Stimulated activated CD4-positive, alpha-beta T cell treated with anti-CD3 and anti-CD28 coated beads, Interleukin-4, amount 100 ng/mL, for 1 hour (primary cell): ENCODE results near the gene CACNA1A.
"Not testable (repeated sequence)": the region's sequence is repeated elsewhere in the genome, so short reads cannot be mapped to it uniquely, and the experiment has no call there.

Experiments
- DNase-seq: peaks from one replicate; pipeline ENCODE4 v3.0.0-alpha.2; 2020

The CACNA1A gene

DNA sequence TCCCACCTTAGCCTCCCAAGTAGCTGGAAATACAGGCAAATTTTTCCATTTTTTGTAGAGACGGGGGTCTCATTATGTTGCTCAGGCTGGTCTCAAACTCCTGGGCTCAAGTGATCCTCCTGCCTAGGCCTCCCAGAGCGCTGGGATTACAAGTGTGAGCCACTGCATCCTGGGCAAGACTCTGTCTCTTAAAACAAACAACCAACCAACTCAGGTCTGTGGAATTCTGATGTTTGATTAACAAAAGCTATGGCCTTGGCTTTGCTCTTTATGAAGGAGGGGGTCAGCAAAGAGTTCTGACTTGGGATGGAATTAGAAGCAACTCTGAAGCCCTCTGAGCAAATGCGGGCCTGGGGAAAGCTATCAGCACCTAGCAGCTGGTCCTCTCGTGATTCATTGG, 238.4 kb downstream of the CACNA1A start:
- DNase-seq = no peak

DNA sequence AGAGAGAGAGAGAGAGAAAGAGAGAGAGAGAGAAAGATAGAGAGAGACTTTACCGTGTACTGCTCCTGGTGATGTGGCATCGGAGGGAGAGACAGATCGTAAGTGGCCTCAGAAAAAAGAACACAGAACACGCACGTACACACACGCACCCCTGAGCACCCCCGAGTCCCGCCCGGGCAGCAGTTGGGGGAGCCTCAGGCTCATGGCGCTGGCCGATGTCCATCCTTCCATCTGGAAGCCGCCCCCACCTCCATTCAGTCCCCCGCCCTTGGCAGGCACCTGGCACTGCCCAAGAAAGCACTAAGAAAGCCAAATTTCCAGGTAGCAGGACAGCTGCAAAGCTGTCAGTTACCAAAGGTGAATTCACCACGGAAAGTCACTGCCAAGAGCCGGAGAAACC, 239.1 kb downstream of the CACNA1A start:
- no peak for DNase-seq

DNA sequence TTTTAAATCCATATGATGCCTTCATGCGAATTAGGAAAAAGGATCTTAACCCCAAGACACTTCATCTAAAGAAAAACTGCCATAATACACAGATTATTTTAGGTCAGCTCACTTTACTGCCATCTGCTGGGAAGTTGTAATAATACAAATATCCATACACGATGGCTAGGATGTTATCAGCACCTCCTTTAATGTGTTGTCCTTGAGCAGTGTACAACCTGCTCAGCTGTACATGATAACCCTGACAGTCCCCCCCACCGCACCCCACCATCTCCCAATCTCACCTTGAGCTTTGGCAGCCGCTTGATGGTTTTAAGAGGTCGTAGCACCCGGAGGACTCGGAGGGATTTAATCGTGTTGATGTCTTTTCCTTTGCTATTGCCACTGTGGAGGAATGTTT, 243.8 kb downstream of the CACNA1A start:
- DNase-seq = no peak

DNA sequence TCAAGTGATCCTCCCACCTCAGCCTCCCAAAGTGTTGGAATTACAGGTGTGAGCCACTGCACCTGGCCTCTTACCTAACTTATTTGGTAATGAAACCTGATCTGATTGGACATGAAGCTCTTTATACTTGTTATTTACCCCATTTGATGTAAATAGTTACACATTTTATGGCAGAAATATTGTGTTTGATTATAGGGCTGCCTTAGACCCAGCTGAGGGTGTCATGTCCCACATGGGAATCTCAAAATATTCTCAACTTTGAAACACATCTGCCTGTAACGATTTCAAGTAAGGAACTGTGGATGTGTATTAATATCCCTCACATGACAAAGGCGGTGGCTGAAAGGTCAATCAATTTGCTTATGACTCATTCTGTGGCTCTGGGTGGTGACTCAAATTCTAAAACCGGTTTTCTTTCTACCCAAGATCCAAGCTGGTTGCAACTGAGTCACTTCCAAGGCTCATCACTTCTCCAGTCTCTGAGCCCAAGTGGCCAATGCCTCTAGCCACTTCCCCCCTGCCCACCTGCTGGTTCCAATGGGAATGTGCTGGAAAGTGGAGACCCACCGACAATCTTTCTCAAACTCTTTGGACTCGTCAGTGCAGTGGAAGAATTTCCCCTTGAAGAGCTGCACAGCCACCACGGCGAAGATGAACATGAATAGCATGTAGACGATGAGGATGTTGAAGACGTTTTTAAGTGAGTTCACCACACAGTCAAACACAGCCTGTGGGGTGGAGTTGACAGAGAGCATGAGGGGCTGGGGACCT, 245.2 kb downstream of the CACNA1A start:
- no peak for DNase-seq

DNA sequence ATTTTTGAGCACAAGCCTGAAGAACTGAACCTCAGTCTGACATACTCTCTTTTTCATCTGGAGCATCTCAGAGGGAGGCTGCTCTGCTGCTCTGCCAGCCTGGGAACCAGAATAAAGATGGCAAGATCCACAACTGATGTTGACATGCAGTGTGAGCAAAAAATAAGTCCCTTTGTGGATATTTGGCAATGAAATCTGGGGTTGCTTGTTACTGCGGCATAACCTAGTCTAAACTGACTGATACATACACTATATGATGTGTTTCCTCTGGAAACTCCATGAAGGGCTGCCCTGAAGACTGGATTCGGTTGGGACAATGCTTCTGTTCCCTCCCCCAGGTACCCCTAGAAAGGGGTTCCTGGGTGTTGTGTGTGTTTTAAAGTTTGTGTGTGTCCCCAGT, 249.4 kb downstream of the CACNA1A start:
- no peak for DNase-seq

DNA sequence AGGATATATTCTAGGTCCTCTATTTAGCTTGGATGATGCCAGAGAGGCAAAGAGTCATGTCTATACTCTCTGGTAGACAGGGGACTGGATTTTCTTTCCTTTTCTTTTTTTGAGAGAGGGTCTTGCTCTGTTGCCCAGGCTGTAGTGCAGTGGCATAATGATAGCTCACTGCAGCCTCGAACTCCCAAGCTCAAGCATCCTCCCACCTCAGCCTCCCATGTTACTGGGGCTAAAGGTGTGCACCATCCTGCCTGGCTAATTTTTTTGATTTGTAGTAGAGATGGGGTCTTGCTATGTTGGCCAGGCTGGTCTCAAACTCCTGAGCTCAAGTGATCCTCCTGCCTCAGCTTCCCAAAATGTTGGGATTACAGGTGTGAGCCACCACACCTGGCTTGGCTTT, 249.9 kb downstream of the CACNA1A start:
- not testable (repeated sequence) for DNase-seq

DNA sequence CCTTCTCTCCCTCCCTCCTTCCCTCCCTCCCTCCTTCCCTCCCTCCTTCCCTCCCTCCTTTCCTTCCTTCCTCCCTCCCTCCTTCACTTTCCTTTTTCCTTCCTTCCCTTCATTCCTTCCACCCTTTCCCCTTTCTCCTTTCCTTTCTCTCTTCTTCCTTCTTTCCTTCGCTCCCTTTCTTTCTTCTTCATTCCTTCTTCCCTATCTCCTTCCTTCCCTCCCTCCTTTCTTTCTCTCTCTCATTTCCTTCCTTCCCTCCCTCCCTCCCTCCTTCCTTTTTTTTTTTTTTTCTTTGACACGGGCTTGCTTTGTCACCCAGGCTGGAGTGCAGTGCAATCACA, 250.6 kb downstream of the CACNA1A start:
- DNase-seq = no peak

DNA sequence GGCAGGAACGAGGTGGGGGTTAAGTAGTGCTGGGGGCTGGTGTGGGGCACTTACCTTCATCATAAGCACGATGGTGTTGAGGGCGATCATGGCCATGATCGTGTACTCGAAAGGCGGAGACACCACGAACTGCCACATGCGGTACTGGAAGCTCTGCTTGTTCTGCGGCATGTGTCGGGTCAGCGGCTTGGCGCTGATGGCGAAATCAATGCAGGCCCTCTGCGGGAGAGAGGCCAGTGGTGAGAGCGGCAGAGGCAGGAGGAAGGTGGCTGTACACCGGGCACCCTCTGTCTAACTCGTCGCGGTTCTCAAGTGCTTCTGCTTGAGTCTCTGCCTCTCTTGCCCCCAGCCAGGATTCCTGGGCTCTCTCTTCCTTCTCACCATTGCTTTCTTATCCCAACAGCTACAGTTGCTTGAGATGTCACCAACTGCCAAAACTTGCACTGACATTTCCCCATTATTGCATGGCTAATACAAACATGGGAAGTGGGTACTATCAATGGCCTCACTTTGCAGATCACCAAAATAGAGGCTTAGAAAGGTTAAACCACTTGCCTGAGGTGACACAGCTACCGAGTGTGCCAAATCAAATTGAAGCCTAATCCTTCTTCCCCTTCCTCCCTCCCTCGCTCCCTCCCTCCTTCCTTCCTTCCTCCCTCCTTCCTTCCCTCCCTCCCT, 251.1 kb downstream of the CACNA1A start:
- no peak for DNase-seq

DNA sequence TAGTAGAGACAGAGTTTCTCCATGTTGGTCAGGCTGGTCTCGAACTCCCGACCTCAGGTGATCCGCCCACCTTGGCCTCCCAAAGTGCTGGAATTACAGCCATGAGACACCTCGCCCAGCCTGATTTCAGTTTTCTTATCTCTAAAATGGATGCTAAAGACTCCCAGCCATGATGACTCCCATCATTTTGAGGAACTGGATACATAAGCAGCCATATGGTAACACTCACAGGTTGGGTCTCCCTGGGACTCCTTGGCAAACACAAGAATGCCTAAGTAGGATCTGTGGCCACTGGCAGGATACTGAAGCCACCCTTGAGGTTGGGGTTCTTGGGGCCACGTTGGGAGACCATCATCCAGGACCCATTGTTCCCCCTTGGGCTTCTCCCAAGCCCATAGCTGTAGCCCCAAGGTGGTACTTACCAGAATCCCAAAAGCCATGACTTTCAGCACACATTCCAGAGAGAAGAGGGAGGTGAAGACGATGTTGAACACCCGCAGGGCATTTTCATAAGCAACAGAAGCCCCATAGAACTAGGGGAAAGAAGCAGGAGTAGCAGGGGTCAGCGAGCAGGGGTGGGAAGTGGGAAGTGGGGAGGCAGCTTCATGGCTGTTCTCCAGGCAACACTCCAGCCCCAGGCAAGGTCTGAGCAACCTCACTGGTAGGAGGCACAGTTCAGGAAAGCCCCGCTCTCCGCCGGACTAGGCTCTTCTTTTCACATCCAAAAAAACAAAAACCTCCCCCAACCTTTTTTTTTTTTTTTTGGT, 253.5 kb downstream of the CACNA1A start:
- no peak for DNase-seq

DNA sequence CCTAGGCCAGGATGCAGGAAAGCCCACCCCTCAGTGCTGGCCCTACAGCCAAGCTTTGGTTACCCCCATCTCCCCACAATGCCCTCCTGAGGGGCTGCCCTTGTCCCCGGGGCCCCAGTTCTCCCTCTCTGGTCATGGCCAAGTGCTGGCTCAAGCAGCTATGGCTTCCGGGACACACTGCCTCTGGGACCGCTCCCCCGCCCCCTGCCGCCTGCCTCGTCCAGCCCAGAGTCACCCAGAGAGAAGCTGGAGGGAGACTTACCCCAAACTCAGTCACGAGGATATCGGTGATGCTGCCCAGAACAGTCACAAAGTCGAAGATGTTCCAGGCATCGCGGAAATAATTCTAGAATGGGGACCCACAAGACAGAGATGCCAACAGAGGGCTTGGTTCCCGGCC, 261.4 kb downstream of the CACNA1A start:
- no peak for DNase-seq

DNA sequence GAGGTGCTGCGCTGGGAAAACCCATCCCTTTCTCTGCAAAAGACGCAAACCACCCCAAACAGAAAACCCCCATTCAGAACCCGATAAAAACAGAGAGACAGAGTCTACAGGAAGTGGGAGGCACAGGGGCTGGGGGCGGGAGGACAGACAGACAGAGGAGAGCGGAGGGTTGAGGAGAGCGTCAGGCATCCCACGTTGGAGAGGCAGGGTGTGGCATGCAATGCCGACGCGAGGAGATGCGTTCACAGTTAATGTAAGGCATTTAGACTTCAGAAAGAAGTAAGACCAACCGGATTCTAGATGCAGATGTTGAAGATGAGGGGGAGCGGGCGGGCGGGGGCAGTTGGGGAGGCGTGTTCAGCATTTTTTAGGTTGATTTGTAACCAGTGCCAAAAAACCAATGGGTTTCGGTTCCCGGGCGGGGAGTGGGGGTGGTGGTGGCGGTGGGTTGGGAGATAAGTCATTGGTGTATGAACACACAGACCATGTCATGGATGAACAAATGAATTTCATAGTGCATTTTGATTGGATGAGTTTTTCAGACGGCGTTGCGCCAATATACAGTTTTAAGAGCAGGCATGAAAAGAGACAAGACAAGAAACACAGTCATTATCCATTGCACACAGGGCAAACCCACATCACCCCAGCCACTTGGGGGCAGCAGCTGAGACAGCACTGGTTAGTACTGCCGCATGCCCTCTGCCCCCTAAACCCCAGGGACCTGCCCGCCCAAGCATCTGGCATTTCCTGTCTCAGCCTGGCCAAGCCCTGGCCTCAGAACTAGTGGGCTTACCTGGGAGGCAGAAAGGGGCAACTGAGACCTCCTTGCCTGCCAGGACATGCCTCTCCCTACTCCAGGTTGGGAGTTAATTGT, 264.8 kb downstream of the CACNA1A start:
- DNase-seq = peak; percentile 21

DNA sequence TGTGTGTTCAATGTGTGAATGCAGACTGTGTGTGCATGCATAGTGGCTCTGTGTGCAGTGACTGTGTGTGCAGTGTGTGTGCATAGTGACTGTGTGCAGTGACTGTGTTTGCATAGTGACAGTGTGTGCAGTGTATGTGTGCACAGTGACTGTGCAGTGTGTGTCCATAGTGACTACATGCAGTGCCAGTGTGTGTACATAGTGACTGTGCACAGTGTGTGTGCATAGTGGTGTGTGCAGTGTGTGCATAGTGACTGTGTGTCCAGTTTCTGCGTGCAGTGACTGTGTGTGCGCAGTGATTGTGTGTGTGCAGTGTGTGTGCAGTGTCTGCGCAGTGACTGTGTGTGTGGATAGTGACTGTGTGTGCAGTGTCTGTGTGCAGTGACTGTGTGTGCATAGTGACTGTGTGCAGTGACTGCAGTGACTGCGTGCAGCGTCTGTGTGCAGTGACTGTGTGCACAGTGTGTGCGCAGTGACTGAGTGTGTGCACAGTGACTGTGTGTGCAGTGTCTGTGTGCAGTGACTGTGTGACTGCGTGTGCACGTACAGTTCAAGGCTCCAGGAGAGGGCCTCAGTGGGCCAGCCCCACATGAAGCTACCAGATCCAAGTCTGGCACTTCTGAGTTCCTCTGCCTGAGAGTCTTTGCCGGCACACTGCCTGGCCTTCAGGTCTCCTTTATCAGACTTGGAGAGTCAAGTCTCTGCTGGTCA, 265.8 kb downstream of the CACNA1A start:
- DNase-seq = no peak

DNA sequence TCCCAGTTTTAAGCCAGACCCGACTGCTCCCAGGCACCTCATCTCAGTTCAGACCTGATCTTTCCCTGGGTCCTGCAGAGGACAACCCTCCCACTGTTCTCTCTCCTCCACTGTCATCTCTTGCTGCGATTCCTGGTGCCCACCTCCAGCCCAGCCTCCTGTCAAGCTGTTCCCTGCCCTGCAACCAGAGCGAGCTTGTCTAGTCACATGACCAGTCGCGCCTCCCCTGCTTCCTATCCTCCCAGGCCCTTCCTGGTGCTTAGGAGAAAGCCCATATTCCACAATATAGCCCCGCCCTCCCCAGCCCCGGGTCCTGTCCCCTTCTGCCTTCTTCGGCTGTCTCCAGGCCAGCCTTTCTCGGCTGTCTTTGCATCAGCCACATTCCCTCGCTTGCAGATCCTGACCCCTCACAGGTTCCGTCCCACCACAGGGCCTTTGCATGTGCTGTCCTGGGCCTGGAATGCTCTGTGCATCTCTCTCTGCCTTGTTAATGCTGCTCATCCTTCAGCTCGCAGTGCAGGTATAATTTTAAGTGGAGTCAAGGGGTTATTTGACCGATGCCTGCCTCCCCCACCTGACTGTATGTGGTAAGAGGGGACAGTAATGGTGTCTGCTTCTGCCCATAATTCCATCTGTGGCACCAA, 267.3 kb downstream of the CACNA1A start:
- DNase-seq = no peak

DNA sequence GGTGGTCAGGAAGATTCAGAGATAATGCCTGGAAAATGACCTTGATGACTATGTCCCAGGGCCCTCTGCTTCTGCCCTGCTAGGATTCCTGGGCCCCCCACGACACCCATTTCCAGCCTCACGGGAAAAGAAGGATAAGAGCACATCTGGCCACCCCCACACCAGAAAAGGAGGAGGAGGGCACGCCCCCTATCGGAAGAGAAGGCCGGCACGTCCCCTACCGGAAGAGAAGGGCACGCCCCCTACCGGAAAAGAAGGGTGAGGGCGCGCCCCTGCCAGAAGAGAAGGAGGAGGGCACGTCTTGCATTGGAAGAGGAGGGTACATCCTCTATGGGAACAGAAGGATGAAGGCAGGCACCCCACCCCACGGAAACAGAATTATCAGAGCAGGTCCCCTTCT, 271.8 kb downstream of the CACNA1A start:
- peak; percentile 63 for DNase-seq

DNA sequence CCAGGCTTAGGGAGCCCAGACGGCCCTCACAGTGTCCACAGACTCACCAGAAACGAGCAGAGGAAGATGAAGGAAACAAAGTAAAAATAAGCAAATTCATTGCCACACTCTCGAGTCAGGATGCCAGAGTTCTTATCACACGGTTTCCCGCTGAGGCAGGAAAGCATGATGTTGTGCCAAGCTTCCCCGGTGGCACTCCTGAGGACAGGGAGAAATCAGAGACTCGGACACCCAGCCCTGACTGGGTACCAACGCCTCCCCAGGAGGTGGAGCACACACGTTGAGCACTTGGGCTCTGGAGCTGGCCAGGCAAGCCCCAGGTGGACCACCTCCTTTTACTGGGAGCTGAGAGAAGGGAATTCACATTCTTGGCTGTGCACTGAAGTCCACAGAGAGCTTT, 274.6 kb downstream of the CACNA1A start:
- DNase-seq = no peak

DNA sequence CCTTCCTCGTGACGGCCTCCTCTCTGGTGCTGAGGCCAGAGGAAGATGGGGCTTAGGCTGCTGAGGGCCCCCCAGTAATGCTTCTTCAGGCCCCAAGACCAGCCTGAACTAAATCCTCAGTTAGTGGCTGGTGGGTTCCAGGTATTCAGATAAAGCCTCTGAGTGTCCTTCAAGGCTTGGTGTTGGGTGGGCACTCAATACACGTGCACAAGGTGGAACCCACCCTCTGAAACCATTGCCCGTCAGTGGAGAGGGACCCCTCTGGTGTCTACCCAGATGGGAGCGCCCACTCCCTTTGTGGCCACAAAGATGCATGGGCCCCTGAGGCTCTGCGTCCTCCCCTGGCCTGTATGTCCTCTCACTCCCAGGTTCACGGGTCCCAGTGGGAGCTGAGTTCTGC, 277.0 kb downstream of the CACNA1A start:
- no peak for DNase-seq

DNA sequence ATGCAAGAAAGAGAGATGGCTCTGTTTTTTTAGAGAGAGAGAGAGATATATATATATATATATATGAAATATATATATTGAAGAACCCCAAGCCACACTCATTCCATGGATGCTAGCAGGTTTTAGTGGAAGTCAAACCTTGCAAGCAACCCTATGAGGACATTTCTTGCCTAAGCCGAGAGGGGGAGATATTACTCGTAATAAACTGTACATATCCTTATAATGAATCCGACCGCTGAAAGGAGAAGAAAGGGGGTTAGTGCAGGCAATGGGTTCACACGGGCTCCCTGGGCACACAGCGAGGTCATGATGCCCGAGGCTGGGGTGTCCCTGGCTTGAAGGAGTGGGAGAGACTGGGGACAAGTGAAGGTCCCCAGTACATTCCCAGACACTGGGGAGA, 277.7 kb downstream of the CACNA1A start:
- no peak for DNase-seq

DNA sequence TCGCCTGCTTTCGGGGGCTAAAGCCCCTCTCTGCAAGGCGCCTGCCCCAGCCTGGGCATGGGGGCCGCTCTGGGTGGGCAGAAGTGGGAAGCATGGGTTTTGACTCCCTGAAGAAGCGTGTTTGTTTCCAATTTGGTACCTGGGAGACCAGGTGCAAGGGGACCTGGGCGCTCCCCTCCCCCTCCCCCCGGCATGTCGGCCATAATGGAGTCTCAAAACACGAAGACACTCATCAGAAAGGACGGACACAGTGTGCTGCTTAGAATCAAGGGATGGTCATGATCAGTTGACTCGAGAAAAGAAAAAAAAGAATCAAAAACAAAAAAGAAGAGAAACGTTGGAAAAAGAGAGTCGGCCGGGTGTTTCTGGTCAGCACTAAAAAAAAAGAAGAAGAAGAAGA, 279.3 kb downstream of the CACNA1A start:
- no peak for DNase-seq

DNA sequence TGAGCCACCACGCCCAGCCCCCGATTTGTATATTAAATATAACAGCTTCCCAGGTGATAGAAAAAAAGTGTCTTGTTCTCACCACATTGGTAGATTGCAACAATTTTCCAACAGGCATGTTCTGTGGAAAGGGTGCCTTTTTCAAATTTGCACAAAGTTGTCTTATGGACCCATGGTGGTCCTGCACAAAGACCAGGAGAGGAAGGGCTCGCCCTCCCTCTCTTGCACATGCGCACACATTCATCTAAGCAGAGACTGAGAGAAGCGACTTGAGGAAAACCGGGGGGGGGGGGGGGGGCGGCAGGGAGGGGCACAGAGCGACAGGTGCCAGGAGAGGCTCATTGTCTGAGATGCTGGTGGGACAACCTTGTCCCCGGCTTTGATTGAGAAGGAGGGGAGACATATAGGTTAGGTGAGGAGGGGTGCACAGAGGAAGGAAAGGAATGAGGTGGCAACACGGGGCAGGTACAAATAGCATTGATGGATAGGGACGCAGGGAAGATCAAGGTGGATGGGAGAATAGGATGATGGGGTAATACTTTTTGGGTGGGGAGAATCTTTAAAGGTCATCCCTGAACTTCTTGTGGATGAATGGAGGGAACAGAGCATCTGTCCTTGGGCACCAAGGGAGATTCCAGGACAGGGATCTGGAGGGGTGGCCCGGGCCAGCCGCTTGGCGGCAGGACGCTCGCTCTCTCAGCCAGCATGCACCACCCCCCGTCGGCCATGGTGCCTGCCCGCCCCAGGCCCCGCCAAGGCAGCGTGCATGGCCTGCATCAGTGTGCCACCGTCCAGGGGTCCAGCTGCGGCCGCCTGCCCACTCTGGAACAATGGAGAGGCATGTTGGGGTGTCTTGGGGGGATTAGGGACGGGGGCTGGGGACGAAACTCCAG, 280.1 kb downstream of the CACNA1A start:
- no peak for DNase-seq

DNA sequence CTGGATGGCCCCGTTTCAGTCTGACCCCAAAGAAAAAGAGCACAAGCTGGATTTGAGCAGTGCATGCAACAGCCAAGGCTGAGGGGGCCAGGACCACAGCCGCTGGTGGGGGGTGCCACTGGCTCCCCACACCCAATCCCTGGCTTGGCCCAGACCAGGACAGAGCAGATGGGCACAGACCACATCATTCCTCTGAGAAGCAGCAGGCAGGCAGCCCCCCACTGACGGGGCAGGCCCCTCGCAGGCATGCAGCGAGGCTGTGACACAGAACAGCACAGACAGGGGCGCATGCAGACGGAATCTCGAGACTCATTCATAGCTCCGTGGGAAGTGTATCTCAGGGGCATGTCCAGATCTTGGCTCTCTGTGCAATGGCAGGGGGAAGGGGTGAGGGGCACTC, 281.2 kb downstream of the CACNA1A start:
- DNase-seq = no peak

DNA sequence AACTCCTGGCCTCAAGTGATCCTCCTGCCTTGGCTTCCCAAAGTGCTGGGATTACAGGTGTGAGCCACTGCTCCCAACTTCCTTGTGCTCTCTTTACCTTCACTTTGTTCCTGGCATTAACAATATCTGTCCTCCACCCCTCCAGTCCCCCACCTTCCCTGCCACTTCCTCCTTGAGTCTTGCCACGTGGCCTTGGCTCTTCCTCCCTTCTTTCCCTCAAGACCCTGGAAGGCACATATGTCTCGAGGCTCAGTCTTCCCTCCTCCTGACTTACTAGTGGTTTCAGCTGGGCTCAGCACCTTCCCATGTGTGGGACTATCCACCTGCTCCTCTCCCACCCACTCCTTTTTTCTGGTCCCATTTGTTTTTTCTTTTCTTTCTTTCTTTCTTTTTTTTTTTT, 285.4 kb downstream of the CACNA1A start:
- DNase-seq = no peak
